ENCODE data around the gene TK1.

TK1 gene

DNA sequence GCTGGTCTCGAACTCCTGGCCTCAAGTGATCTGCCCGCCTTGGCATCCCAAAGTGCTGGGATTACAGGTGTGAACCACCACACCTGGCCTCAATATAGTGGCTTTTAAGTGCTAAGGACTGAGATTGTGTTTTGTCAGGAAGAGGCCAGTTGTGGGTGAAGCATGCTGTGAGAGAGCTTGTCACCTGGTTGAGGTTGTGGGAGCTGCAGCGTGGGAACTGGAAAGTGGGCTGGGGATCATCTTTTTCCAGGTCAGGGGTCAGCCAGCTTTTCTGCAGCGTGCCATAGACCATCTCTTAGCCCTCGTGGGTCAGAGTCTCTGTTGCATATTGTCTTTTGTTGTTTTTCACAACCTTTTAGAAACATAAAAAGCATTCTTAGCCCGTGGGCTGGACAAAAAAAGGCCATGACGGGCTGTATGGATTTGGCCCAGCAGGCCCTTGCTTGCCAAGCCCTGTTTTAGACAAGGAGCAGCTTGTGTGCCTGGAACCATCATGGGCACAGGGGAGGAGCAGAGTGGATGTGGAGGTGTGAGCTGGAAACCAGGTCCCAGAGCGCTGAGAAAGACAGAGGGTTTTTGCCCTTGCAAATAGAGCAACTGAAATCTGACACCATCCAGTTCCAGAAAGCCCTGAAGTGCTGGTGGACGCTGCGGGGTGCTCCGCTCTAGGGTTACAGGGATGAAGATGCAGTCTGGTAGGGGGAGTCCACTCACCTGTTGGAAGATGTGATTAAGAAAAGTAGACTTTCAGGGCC is 32.7 kb upstream of the TK1 start:
- DNase-seq (ENCODE audit: low read depth): no peak

DNA sequence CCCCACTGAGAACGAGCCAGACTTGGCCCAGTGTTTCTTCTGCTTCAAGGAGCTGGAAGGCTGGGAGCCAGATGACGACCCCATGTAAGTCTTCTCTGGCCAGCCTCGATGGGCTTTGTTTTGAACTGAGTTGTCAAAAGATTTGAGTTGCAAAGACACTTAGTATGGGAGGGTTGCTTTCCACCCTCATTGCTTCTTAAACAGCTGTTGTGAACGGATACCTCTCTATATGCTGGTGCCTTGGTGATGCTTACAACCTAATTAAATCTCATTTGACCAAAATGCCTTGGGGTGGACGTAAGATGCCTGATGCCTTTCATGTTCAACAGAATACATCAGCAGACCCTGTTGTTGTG is 27.8 kb upstream of the TK1 start:
- DNase-seq (ENCODE audit: low read depth): no peak

DNA sequence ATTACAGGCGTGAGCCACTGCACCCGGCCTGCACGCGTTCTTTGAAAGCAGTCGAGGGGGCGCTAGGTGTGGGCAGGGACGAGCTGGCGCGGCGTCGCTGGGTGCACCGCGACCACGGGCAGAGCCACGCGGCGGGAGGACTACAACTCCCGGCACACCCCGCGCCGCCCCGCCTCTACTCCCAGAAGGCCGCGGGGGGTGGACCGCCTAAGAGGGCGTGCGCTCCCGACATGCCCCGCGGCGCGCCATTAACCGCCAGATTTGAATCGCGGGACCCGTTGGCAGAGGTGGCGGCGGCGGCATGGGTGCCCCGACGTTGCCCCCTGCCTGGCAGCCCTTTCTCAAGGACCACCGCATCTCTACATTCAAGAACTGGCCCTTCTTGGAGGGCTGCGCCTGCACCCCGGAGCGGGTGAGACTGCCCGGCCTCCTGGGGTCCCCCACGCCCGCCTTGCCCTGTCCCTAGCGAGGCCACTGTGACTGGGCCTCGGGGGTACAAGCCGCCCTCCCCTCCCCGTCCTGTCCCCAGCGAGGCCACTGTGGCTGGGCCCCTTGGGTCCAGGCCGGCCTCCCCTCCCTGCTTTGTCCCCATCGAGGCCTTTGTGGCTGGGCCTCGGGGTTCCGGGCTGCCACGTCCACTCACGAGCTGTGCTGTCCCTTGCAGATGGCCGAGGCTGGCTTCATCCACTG is 27.3 kb upstream of the TK1 start, which contains the start of gene BIRC5:
TSS of gene BIRC5 (plus strand) at position 238 of the 690 bp plus-strand sequence. CDS start at position 302, 64 bp downstream.
- peak; percentile 56 for DNase-seq (ENCODE audit: low read depth)

DNA sequence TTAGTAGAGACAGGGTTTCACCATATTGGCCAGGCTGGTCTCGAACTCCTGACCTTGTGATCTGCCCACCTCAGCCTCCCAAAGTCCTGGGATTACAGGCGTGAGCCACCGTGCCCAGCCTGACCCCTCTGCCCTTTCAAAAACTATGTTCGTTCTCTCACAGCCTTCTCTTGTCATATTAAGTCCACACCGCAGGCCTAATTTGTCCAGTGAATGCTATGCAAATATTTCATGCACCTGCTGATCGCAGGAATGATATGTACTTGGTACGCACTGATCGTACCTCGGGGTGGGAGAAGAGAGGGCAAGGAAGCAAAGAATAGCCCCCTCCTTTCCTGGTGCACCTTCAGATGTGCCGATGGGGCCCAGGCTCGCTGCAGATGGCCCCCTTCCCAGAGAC is 24.2 kb upstream of the TK1 start:
- no peak for DNase-seq (ENCODE audit: low read depth)

DNA sequence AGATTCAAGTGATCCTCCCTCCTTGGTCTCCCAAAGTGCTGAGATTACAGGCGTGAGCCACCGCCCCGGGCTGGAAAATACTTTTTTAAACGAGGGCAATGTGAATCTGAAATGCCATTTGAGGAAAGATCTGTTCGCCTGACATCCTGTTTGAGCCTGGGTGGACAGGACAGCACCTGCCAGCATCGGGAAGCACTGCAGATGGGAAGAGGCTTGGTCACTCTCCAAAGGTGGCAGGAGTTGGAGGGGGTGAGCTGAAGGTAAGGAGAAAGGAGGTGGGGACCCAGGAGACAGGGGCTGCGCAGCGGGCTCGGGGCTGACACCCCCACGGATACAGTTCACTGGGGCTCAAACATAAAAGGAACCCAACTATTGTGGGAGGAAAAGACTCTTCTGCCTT is 23.3 kb upstream of the TK1 start:
- DNase-seq (ENCODE audit: low read depth): no peak

DNA sequence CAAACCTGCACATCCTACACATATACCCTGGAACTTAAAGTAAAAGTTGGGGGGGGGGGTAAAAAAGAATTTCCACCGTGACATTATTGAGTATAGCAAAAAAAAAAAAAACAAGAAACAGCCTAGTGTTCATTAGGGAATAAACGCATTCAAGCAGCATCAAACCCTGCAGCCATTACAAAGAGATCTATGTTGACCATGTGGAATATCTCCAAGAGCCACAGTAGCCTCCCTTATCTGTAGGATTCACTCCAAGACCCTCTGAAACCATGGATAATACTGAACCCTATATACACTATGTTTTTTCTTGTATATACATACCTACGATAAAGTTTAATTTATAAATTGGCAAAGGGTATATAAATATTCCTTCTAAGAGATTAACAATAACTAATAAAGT is 21.6 kb upstream of the TK1 start:
- no peak for DNase-seq (ENCODE audit: low read depth)

DNA sequence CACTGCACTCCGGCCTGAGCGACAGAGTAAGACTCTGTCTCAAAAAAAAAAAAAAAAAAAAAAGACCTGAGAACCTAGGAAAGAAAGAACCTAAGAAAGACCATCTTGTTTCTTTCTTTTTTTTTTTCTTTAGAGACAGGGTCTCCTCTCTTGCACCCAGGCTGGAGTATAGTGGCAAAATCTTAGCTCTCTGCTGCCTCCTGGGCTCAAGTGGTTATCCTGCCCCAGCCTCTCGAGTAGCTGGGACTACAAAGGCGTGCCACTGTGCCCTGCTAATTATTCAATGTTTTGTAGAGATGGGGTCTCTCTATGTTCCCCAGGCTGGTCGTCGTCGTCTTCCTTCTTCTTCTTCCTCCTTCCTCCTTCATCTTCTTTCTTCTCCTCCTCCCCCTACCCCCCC is 19.4 kb upstream of the TK1 start:
- DNase-seq (ENCODE audit: low read depth): no peak

DNA sequence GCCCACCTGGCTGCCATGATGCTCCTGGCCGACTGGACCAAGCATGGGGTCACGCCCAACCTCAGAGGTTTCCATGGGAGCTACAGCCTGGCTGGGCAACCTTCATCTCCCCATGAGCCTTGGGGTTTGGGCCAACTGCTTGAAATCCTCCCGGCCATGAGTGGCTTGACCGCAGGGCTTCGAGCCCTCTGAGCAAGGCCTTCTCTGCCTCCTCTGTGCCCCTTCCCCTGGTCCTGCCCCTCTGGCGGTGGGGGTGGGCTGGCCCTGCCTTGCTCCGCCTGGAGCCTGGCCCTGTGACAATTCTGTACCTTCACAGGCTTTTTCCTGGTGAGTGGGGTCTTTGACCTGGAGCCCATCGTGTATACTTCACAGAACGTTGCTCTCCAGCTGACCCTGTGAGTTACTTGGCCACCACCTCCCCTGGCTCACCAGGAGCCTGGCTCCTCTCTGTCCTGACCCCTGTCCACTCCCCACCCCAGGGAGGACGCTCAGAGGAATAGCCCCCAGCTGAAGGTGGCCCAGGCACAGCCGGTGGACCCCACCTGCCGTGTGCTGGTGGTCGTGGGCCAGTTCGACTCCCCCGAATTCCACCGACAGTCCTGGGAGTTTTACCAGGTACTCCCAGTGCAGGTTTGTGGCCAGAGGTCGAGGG is 18.4 kb upstream of the TK1 start:
- no peak for DNase-seq (ENCODE audit: low read depth)

DNA sequence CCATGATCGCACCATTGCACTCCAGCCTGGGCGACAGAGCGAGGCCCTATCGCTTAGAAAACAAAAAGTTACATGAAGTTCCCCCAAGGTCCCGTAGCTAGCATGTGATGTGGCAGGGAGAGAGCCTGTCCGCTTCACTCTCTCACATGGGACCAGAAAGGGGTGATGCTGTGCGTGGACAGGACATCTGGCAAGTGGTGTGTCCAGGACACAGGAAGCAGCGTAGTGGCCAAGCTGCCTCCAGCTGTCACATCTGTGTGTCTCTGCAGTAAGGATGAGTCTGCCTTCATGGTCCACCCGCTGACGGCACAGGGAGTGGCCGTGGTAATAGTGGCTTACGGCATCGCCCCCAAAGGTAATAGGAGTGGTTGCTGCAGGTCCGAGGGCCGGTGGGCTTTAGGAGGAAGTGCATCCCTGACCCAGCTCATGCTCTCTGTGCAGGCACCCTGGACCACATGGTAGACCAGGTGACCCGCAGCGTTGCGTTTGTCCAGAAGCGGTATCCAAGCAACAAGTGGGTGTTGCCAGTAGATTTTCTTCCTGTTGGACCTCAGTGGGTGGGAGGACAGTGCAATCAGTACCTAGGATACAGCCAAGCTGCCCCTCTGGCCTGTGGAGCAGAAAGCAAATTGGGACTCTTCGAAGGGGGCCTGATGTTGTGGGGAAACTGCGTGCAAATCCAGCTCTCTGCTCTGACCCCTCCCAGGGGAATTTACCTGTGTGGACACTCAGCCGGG is 17.7 kb upstream of the TK1 start:
- no peak for DNase-seq (ENCODE audit: low read depth)

DNA sequence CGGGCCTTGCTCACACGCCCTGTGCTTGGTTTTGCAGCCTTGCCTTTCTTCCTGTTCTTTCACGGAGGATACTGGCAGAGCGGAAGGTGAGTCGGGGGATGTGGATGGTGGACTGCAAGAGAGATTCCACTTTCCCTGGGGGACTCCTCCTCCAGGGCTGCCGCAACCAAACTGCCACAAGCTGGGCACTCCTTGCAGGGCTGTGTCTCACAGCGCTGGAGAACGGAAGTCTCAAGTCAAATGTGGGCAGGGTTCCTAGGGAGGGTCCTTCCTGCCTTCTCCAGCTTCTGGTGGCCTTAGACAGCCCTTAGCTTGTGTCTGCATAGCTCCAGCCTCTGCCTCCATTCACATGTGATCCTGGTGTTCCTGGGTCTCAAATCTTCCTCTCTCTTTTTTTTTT is 15.8 kb upstream of the TK1 start:
- peak; percentile 17 for DNase-seq (ENCODE audit: low read depth)

DNA sequence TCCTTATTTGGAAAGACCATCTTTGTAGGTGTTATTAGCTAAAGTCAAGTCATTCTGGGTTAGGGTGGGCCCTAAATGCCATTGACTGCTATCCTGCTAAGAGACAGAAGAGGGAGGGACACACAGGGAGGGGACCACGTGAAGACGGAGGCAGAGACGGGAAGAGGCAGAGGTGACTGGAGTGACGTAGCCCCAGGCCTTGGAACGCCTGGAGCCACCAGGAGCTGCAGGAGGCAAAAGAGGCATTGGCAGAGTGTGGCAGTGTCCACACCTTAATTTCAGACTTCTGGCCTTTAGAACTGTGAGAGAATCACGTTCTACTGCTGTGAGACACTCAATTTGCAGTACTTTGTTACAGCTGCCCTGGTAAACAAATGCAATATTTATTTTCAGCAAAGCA is 13.6 kb upstream of the TK1 start:
- no peak for DNase-seq (ENCODE audit: low read depth)

DNA sequence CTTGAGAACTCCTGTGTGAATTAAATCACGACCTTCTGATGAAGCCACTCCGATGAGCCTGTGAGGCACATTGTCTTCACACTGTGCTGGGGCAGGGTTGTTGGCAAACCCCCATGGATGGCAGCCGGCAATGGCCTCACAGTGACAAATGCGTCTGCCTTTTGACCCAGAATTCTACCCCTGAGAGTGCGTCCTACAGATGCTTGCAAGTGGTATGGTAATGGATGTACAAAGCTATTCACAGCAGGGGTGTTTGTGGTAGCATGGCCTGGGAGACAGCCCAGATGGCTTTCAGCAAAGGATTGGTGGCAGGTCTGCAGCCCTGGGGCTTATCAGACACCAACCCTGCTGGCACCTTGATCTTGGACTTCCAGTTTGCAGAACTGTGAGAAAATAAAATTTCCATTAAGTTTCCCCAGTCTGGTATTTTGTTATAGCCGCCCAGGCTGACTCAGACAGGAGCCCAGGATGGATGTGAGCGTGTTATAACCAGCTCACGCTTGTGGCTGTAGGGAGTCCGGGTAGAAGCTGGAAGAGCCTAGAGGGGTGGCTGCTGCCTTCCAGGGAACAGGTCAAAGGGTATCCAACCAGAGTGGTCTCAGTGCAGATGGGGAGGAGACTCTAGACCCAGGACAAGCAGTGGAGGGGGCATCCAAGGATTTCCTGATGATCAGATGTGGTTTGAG is 10.4 kb upstream of the TK1 start:
- DNase-seq (ENCODE audit: low read depth): no peak

DNA sequence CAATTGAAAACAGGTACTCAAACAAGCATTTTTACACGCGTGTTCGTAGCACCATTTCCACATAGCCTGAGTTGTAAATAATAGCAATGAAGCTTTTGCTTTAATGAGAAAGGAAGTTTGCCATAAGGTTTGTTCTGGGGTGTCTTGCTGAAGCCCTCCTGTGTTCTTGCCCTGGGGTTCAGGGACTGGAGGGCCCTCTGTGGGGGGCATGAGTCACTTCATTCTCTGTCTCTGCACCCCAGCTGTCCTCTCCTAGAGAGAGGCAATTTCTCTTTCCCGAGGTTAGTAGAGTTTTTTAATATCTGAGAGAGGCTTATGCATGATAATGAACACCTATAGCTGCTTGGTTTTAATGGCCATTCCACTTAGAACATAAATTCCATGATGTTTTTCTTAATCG is 9.9 kb upstream of the TK1 start:
- no peak for DNase-seq (ENCODE audit: low read depth)

DNA sequence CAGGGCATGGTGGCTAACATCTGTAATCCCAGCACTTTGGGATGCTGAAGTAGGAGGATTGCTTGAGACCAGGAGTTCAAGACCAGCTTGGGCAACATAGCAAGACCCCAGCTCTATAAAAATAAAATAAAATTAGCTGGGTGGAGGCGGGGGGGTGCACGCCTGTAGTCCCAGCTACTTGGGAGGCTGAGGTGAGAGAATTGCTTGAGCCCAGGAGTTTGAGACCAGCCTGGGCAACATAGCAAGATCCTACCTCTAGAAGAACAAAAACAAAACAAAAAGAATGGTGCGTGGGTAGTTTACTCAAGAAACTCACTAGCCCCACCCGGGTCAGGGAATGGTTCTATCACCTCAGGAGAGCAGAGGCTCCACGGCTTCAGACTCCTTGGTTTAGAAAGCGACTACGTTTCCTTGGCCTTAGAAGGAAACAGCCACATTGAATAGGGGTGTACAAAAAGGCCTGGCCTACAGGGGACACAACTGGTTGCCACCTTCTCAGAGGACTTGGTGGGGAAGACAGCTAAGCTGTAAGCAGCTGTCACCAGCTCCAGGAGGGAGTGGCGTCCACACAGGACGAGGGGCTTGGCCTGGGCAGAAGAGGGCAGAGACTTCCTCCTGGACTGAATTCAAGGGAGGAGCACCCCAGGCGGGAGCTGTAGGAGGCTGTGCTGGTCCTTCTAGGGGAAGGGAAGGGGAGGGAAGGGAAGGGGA is 716 bp downstream of the TK1 start:
- peak; percentile 83 for DNase-seq (ENCODE audit: low read depth)

DNA sequence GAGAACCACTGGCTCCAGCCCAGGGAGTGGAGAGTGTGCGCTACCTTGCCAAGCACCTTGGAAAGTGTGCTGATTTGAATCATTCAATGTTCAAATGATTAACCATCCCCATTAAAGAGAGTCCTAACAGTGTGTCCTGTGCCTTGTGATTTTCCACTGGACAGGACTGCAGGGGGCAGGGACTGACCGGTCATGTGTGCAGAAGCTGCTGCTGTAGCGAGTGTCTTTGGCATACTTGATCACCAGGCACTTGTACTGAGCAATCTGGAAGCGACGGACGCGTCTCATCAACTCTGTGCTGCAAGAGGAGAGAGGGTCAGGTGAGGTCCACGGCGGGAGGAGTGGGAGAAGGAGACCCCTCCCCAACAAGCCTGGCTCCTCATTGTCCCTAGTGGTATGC is 2.0 kb downstream of the TK1 start:
- DNase-seq (ENCODE audit: low read depth): no peak

DNA sequence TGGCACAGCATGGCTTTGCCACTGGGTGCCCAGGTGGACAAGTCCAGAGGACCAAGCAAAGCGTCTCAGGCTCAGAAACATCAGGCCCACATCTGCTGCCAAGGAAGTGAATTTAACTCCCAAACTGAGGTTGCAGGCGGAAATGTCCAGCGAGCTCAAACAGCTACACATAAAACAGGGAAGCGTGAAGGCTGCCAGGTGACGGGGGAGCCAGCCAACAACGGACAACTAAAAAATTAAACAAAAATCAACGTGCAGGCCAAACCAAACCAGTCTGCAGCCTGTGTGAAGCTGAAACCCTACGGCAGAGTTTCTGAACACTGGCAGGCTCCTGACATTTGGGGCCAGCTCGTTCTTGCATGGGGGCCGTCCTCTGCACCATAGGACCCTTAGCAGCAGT is 2.5 kb downstream of the TK1 start:
- no peak for DNase-seq (ENCODE audit: low read depth)

DNA sequence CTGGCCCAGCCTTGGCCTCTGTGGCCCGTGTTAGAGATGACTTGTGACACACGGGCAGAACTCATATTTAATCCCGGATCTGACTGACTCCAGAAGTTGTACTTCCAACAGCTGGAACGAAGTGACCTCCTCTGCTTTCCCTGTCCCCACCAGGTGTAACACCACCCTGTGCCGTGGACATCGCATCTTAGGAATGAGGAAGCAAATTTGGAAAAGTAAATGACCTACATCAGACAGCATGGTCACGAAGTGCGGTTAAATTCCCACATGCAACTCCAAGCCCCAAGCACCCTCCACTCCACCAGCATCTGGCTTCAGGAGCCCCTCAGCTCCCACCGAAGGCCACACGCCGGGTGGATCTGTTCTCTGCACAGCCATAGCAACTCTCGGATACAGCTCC is 2.9 kb downstream of the TK1 start:
- DNase-seq (ENCODE audit: low read depth): no peak

DNA sequence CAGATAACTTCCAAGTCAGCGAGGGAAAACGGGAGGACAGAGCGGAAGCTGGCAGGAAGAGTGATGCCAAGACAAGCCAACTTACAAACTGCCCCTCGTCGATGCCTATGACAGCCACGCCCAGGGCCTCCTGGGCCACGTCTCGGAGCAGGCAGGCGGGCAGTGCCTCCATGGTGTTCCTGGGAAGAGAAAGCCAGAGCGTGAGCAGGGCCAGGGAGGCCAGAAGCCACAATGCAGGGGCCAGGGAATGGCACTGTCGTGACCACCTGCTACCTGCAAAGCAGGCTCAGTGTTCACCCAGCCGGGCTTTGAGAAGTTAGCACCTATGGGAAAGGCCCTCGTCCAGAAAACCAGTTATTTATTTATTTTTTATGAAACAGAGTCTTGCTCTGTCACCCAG is 4.3 kb downstream of the TK1 start:
- DNase-seq (ENCODE audit: low read depth): no peak

DNA sequence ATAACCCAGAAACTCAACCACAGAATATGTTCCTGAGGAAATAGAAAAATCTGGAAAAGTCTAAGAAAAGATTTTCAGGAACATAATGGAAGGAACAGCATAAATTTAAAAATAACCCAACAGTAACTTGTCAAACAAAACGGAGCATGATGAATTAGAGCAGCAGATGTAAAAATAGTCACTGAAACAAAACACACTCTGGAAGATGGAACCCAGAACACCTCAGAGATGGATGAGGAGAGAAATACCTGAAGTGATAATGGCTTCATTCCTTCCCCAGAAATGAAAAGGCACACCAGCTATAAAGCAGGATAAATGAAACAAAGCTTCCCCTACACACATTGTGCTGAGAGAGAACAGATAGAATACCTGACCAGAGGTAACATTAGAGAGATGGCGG is 6.3 kb downstream of the TK1 start:
- DNase-seq (ENCODE audit: low read depth): no peak

DNA sequence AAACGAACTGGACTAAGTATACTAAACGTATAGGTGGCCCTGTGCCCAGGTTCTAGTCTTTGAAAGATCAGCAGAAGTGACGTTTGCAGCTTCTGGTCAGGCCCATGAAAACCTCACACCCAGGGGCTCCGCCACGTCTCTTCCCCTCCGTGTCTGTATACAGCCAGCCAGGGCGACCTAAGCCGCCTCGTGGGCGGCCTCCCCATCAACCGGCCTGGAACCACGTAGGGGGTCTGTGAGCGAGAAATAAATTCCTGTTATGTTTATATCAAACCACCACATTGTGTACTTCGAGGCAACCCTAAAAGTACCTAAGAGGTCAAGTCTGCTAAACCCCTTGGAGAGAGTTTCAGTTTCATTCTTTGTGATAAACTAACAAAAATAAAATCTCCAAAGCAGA is 6.8 kb downstream of the TK1 start:
- no peak for DNase-seq (ENCODE audit: low read depth)

DNA sequence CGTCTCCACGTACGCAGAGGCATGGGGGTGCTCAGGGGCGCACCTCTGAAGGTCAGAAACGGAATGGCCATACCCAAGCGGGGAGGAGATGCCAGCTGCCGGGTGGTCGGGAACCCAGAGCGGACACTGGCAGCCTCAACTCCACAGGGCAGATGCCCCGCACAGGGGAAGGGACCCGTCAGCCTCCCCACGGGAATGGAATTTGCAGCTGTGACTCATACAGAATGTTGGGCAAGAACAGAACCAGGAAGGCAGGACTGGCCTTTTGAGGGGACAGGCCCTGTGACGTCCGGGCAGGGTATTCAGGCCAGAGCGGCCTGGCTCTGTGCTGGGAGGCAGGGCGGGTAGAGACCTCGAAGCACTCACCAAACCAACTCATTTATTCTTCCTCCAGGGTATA is 7.5 kb downstream of the TK1 start:
- DNase-seq (ENCODE audit: low read depth): no peak
